ENCODE measurements around the gene ZCCHC7.

The ZCCHC7 gene

DNA sequence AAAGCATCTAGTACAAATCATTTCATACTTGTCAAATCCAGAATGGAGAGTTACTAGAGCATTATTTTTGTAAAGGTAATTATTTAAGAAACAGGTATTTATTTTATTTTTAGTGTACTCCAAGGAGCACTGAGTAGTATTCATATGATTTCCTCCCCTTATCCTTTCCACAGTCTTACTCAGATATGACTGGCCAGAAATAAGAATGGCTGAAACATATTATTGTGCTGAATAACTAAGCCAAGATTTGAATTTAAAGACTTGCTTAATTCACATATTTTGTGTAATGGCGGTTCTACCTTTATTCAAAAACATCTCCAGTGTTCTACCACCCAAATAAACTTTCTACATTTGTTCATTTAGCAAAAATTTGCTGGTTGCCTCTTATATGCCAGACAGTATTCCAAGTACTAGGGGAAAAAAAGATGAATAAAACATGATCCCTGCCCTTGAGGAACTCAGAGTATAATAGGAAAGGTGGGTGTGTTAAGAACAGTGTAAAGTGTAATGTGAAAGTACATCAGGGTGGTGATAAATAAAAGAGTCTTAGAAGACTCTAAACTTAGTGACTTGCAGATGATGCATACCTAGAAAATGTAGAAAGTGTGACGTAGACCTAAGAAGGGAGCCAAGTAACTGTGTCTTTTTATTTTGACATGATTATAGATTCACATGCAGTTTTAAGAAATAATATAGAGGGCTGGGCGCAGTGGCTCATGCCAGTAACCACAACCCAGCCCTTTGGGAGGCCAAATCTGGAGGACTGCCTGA, 191.7 kb downstream of the ZCCHC7 start:
- TF ChIP-seq, protein P1, sequence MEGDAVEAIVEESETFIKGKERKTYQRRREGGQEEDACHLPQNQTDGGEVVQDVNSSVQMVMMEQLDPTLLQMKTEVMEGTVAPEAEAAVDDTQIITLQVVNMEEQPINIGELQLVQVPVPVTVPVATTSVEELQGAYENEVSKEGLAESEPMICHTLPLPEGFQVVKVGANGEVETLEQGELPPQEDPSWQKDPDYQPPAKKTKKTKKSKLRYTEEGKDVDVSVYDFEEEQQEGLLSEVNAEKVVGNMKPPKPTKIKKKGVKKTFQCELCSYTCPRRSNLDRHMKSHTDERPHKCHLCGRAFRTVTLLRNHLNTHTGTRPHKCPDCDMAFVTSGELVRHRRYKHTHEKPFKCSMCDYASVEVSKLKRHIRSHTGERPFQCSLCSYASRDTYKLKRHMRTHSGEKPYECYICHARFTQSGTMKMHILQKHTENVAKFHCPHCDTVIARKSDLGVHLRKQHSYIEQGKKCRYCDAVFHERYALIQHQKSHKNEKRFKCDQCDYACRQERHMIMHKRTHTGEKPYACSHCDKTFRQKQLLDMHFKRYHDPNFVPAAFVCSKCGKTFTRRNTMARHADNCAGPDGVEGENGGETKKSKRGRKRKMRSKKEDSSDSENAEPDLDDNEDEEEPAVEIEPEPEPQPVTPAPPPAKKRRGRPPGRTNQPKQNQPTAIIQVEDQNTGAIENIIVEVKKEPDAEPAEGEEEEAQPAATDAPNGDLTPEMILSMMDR (IDR thresholded peaks at IDR 0.05; ENCODE audit: low read depth, low read length) = no peak
- H3K4me3 ChIP-seq (ENCODE audit: low read depth, low read length) = no peak overlapping the region

DNA sequence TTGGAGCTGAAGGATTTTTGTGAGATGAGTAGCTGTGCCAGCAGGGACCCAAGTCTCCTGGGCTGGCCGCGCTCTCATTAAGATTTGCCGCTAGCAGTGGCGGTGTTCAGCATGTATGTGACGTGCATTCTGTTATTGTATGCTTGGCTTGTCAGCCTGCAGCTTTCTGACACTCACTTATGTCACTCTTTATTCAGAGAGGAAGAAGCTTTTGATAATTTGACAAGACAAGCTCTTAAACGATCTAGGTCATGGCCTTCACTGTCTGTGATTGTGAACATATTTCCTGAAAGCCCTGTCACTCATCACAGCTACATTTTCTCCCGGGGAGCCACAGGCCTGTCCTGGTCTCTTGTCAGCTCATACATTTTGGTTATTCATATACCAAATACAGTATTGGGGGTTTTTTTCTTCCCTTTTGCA, 203.9 kb downstream of the ZCCHC7 start:
- H3K4me3 ChIP-seq (ENCODE audit: low read depth, low read length) = no peak overlapping the region

DNA sequence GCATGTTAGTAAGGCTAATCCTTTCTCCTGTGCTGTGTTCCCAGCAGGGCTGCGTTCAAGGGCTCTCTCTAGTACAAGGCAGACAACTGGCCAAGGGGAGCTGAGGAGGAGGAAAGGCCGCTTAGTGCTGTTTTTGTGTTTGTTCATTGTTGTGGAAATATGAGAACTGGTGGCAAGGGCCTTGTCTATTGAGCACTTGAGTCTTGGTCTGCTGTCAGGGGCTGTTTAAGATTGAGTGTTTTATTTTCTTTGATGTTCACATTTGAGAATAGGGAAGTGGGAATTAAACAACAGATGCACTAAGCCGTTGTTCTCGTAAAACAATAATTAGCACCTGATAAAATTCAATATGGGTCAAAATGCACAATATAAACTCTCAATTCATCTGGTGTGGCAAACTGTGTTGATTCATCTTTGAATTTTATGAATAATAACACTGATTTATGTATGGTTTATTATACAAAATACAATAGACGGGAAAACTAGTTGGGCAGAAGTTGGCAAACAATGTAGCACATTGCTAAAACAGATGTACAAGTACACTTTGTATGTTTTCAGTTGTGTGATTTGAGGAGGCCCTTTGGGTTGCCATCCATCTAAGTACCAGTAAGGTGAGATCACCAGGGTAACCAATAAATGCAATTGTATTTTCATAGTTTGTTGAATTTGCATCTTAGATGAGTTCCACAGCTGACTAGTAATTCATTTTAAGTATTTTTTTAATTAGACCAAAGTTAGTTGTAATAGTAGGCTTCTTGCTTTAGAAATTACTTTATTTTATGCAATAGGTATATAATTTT, 204.5 kb downstream of the ZCCHC7 start:
- TF ChIP-seq, protein P1 (IDR thresholded peaks at IDR 0.05; ENCODE audit: low read depth, low read length) = no peak
- no peak overlapping the region for H3K4me3 ChIP-seq (ENCODE audit: low read depth, low read length)

More for the DNA sequence above, 203.9 kb downstream of the ZCCHC7 start:
- TF ChIP-seq, protein P1 (IDR thresholded peaks at IDR 0.05; ENCODE audit: low read depth, low read length) = no peak

DNA sequence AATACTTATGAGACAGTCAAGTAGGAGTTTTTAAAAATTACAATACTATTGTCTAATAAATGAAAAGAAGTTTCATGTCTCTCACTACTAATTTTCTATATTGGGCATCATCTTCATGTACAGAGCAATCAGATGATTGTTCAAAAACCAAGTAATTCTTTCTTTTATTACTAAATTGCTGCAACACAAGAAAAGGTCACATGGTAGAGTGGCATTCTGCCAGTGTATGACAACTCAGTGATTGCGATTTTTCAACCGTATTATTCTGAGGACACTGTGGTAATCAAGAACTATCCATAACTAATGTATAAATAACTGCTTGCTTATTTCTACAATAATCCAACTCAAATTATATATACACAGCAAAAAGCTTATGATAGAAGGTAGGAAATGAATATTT, 205.4 kb downstream of the ZCCHC7 start:
- TF ChIP-seq, protein P1 (IDR thresholded peaks at IDR 0.05; ENCODE audit: low read depth, low read length) = no peak
- H3K4me3 ChIP-seq (ENCODE audit: low read depth, low read length) = no peak overlapping the region

DNA sequence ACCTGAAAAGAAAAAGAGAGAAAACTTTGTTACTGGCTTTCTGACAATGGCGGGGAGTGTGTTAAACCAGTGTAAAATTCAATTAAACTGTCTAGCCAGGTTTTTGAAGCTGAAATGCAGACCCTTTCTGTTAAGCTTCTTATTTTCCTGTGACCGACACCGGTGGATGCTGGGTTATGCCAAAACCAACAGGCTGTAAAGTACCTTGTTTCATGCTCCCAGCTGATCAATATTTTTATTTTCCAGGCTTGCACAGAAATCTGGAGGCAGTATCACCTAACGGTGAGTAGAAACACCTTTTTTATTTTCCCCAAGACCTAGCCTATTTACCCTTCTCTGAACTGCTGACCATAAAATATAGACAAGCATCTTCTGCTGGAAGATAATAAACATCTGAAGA, 207.2 kb downstream of the ZCCHC7 start:
- TF ChIP-seq, protein P1 (IDR thresholded peaks at IDR 0.05; ENCODE audit: low read depth, low read length) = no peak

DNA sequence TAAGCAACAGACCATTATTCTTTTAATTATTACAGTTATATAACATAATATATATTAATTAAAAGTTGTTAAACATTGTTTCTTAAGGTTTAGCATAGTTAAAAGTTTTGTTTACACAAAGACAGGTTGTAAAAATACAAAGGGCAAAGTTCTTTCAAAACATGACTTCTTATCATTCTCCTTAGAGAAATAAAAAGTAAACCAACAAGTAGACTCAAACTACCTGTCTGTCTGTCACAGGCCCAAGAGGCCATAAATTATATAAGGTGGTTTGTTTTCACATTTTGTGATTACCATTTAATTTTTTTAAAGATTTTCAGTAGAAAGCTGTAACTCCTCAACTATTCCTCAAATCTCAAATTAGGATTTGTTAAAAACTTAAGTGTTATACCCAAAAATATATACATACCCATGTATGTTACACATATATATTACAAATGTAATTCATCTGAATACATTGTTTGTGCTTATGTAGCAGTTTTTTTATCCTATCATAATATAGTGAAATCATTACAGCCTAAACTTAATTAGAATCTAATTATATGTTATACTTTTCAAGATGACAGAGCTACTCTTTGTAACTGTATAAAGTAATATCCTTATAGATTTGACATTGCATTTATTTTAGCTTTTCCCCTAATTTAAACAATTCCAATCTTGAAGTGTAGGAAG, 208.3 kb downstream of the ZCCHC7 start:
- no peak overlapping the region for H3K4me3 ChIP-seq (ENCODE audit: low read depth, low read length)
- TF ChIP-seq, protein P1 (IDR thresholded peaks at IDR 0.05; ENCODE audit: low read depth, low read length) = no peak

More for the DNA sequence above, 207.2 kb downstream of the ZCCHC7 start:
- no peak overlapping the region for H3K4me3 ChIP-seq (ENCODE audit: low read depth, low read length)
